Parathyroid adenoma (tissue), 2 donors: ENCODE data around the gene TSPEAR.

ENCODE experiments used
- H2AFZ ChIP-seq: fragments of 300-600 bp; sonication (generic); one replicate; pipeline ENCODE4 v1.7.0; 2017; ENCODE audit warnings: antibody characterized with exemption, mild to moderate bottlenecking
- H3K27ac ChIP-seq: fragments of 300-600 bp; sonication (generic); one replicate; pipeline ENCODE4 v1.7.0; 2017
- H3K27me3 ChIP-seq: fragments of 300-600 bp; sonication (generic); one replicate; pipeline ENCODE4 v1.7.0; 2017; ENCODE audit warnings: low read length; ENCODE audit not compliant: control insufficient read depth, insufficient read depth
- H3K36me3 ChIP-seq: fragments of 300-600 bp; sonication (generic); one replicate; pipeline ENCODE4 v1.7.0; 2017; ENCODE audit warnings: low read length; ENCODE audit not compliant: control insufficient read depth, insufficient read depth
- H3K4me1 ChIP-seq: fragments of 300-600 bp; sonication (generic); one replicate; pipeline ENCODE4 v1.7.0; 2017; ENCODE audit warnings: control low read depth
- H3K4me2 ChIP-seq: fragments of 300-600 bp; sonication (generic); one replicate; pipeline ENCODE4 v1.7.0; 2017; ENCODE audit warnings: low read length
- H3K4me3 ChIP-seq: fragments of 300-600 bp; sonication (generic); one replicate; pipeline ENCODE4 v1.7.0; 2017; ENCODE audit warnings: low read depth, low read length
- H3K79me2 ChIP-seq: fragments of 300-600 bp; sonication (generic); one replicate; pipeline ENCODE4 v1.7.0; 2017; ENCODE audit warnings: control low read depth
- H3K9ac ChIP-seq: fragments of 300-600 bp; sonication (generic); one replicate; pipeline ENCODE4 v1.7.0; 2017; ENCODE audit warnings: mild to moderate bottlenecking
- H3K9me3 ChIP-seq: fragments of 300-600 bp; sonication (generic); one replicate; pipeline ENCODE4 v1.7.0; 2017; ENCODE audit warnings: low read length; ENCODE audit not compliant: control insufficient read depth
- TF ChIP-seq, protein P1 (sequence below): fragments of 300-600 bp; sonication (generic); IDR thresholded peaks from one replicate; pipeline ENCODE4 v1.7.0; 2017; ENCODE audit warnings: antibody characterized with exemption, mild to moderate bottlenecking
- donor health status: primary hyperparathyroidism.

TSPEAR gene

GRCh38 chr21:44654576-44655175 lies 56.7 kb downstream of the TSPEAR start, which contains the start of gene KRTAP12-4:
TSS of gene KRTAP12-4 (minus strand) at chr21:44654659. CDS start at chr21:44654614, 45 bp downstream.
- Histone ChIP-seq H3K27me3 (no peaks in the 10 kb centered on the region), H3K9me3 (no peaks in the 10 kb centered on the region), H3K9ac (no peak within 1 kb of the TSS), H3K27ac (no peak within 1 kb of the TSS), H3K4me2 (no peak within 1 kb of the TSS), H3K4me1 (no peaks in the 10 kb centered on the region), H2AFZ (no peak within 1 kb of the TSS), H3K36me3 (no peaks in the 10 kb centered on the region), H3K79me2 (no peaks in the 10 kb centered on the region), H3K4me3 (no peak within 1 kb of the TSS)
- TF ChIP-seq, protein P1, sequence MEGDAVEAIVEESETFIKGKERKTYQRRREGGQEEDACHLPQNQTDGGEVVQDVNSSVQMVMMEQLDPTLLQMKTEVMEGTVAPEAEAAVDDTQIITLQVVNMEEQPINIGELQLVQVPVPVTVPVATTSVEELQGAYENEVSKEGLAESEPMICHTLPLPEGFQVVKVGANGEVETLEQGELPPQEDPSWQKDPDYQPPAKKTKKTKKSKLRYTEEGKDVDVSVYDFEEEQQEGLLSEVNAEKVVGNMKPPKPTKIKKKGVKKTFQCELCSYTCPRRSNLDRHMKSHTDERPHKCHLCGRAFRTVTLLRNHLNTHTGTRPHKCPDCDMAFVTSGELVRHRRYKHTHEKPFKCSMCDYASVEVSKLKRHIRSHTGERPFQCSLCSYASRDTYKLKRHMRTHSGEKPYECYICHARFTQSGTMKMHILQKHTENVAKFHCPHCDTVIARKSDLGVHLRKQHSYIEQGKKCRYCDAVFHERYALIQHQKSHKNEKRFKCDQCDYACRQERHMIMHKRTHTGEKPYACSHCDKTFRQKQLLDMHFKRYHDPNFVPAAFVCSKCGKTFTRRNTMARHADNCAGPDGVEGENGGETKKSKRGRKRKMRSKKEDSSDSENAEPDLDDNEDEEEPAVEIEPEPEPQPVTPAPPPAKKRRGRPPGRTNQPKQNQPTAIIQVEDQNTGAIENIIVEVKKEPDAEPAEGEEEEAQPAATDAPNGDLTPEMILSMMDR: no peak

GRCh38 chr21:44653656-44654575 lies 57.5 kb downstream of the TSPEAR start:
- Histone ChIP-seq H3K9me3 (no peaks in the 10 kb centered on the region), H3K9ac (no peak overlapping the region), H3K4me3 (no peak overlapping the region), H3K4me1 (no peaks in the 10 kb centered on the region), H3K79me2 (no peaks in the 10 kb centered on the region), H3K27ac (no peak overlapping the region), H3K36me3 (no peaks in the 10 kb centered on the region), H3K4me2 (no peak overlapping the region), H3K27me3 (no peaks in the 10 kb centered on the region), H2AFZ (no peak overlapping the region)
- TF ChIP-seq, protein P1: no peak

DNA sequence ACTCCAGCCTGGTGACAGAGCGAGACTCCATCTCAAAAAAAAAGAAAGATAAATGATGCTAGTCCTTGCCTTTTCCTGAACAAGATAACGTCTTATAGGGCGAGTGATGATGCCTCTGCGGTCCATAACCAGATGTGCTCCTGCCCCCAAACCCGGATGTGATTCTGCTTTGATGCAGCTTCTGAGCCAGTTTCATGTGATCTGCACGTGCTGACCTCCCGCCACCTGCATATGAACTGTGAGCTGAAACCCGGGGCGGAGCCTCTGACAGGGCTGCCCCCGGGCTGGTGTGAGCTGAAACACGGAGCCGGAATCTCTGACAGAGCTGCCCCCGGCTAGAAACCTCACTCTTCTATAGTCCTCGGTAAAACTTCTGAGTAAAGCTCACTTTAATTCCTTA lies 58.2 kb downstream of the TSPEAR start:
- H2AFZ ChIP-seq: no peak overlapping the region
- no peaks in the 10 kb centered on the region for H3K36me3 ChIP-seq
- H3K27ac ChIP-seq: no peak overlapping the region
- no peaks in the 10 kb centered on the region for H3K9me3 ChIP-seq
- H3K4me3 ChIP-seq: no peak overlapping the region
- no peaks in the 10 kb centered on the region for H3K79me2 ChIP-seq
- TF ChIP-seq, protein P1: no peak
- no peaks in the 10 kb centered on the region for H3K27me3 ChIP-seq
- no peak overlapping the region for H3K4me2 ChIP-seq
- no peaks in the 10 kb centered on the region for H3K4me1 ChIP-seq
- no peak overlapping the region for H3K9ac ChIP-seq

- TF ChIP-seq, protein P1: no peak
- H3K9me3 ChIP-seq: no peaks in the 10 kb centered on the region
These were observed 60.2 kb downstream of the TSPEAR start for GRCh38 chr21:44650973-44651675.

More at GRCh38 chr21:44650973-44651675, 60.2 kb downstream of the TSPEAR start:
- H3K4me3 ChIP-seq: no peak overlapping the region
- no peak overlapping the region for H3K27ac ChIP-seq
- no peaks in the 10 kb centered on the region for H3K4me1 ChIP-seq
- no peaks in the 10 kb centered on the region for H3K27me3 ChIP-seq
- H3K36me3 ChIP-seq: no peaks in the 10 kb centered on the region
- H3K79me2 ChIP-seq: no peaks in the 10 kb centered on the region
- no peak overlapping the region for H3K9ac ChIP-seq
- H3K4me2 ChIP-seq: no peak overlapping the region
- no peak overlapping the region for H2AFZ ChIP-seq
